Activated T-helper 2 cell treated with anti-CD3 and anti-CD28 coated beads, Interferon-gamma antibody, Interleukin-2, Interleukin-4, amounts not matched to agents 10 μg/mL and 5 μg/mL and 100 μg/mL, durations not matched to agents 14 hours and 24 hours and 36 hours (primary cell): ENCODE results near the gene FTO. TPM values are rescaled to one million over a fixed set of nuclear protein-coding genes. Genes with fewer than 3 reads are reported as not detected.

Experiments used
- DNase-seq: peaks from one replicate; pipeline ENCODE4 v3.0.0; 2021; ENCODE audit warnings: low spot score
- H3K27ac Mint-ChIP-seq: one replicate; pipeline ENCODE4 v1.8.0; 2021; ENCODE audit warnings: mixed read lengths
- H3K27me3 Mint-ChIP-seq: one replicate; pipeline ENCODE4 v1.8.0; 2021; ENCODE audit warnings: low read depth, mixed read lengths
- H3K36me3 Mint-ChIP-seq: one replicate; pipeline ENCODE4 v1.8.0; 2021; ENCODE audit warnings: low read depth, mixed read lengths
- H3K4me1 Mint-ChIP-seq: one replicate; pipeline ENCODE4 v1.8.0; 2021; ENCODE audit warnings: low read depth, mixed read lengths
- H3K4me3 Mint-ChIP-seq: one replicate; pipeline ENCODE4 v1.8.0; 2021; ENCODE audit warnings: low read depth, mild to moderate bottlenecking, moderate library complexity, mixed read lengths
- H3K9me3 Mint-ChIP-seq: one replicate; pipeline ENCODE4 v1.8.0; 2021; ENCODE audit warnings: mixed read lengths
- intact Hi-C: fragments of 100-400 bp; cut with micrococcal nuclease; formaldehyde crosslinking; loops from one replicate; pipeline ENCODE4 v1.15.1; 2023
- total RNA-seq: library from RNA; stranded (reverse); gene quantifications from 2 replicates; pipeline ENCODE4 v1.2.3, GENCODE V29; 2022

Gene FTO
- total RNA-seq, 1 donor from 2014 or later = 62.7 TPM

GRCh38 chr16:53964145-53964790 is 260.3 kb downstream of the FTO start:
- H3K9me3 Mint-ChIP-seq = no peaks in the 10 kb centered on the region
- H3K4me1 Mint-ChIP-seq = peaks cover 13% of the 10 kb centered on the region
- no peaks in the 10 kb centered on the region for H3K36me3 Mint-ChIP-seq
- intact Hi-C loops = no loop called here
- no peak overlapping the region for H3K27ac Mint-ChIP-seq
- no peak overlapping the region for H3K4me3 Mint-ChIP-seq
- no peaks in the 10 kb centered on the region for H3K27me3 Mint-ChIP-seq
- DNase-seq = no peak

GRCh38 chr16:53966821-53967571 is 263.0 kb downstream of the FTO start:
- H3K4me3 Mint-ChIP-seq = no peak overlapping the region
- DNase-seq = no peak
- no peaks in the 10 kb centered on the region for H3K27me3 Mint-ChIP-seq
- intact Hi-C loops = no loop called here
- H3K36me3 Mint-ChIP-seq = no peaks in the 10 kb centered on the region
- peaks cover 4% of the 10 kb centered on the region for H3K4me1 Mint-ChIP-seq
- no peaks in the 10 kb centered on the region for H3K9me3 Mint-ChIP-seq
- H3K27ac Mint-ChIP-seq = no peak overlapping the region

- Mint-ChIP-seq H3K4me3 (no peak overlapping the region), H3K4me1 (peaks cover 2% of the 10 kb centered on the region), H3K27ac (no peak overlapping the region), H3K27me3 (no peaks in the 10 kb centered on the region), H3K36me3 (no peaks in the 10 kb centered on the region), H3K9me3 (no peaks in the 10 kb centered on the region)
- no peak for DNase-seq
- intact Hi-C loops = no loop called here
These were observed 263.6 kb downstream of the FTO start for GRCh38 chr16:53967572-53967971.

GRCh38 chr16:53968454-53968853 is 264.5 kb downstream of the FTO start:
- intact Hi-C loops = no loop called here
- H3K4me3 Mint-ChIP-seq = no peak overlapping the region
- DNase-seq = no peak
- peaks cover 2% of the 10 kb centered on the region for H3K4me1 Mint-ChIP-seq
- H3K27me3 Mint-ChIP-seq = no peaks in the 10 kb centered on the region
- H3K9me3 Mint-ChIP-seq = no peaks in the 10 kb centered on the region
- no peaks in the 10 kb centered on the region for H3K36me3 Mint-ChIP-seq
- no peak overlapping the region for H3K27ac Mint-ChIP-seq

- no peak for DNase-seq
- intact Hi-C loops = no loop called here
- Mint-ChIP-seq H3K4me3 (no peak overlapping the region), H3K4me1 (peaks cover 2% of the 10 kb centered on the region), H3K27me3 (no peaks in the 10 kb centered on the region), H3K27ac (no peak overlapping the region), H3K9me3 (no peaks in the 10 kb centered on the region), H3K36me3 (no peaks in the 10 kb centered on the region)
These were observed 264.9 kb downstream of the FTO start for GRCh38 chr16:53968896-53969295.

- H3K4me1 Mint-ChIP-seq = no peaks in the 10 kb centered on the region
- no peaks in the 10 kb centered on the region for H3K9me3 Mint-ChIP-seq
- H3K36me3 Mint-ChIP-seq = no peaks in the 10 kb centered on the region
- H3K4me3 Mint-ChIP-seq = no peak overlapping the region
- DNase-seq = no peak
- intact Hi-C loops = no loop called here
- H3K27ac Mint-ChIP-seq = no peak overlapping the region
- H3K27me3 Mint-ChIP-seq = no peaks in the 10 kb centered on the region
These were observed 267.7 kb downstream of the FTO start for GRCh38 chr16:53971616-53972015.

GRCh38 chr16:53973021-53973420 is 269.1 kb downstream of the FTO start:
- H3K36me3 Mint-ChIP-seq = no peaks in the 10 kb centered on the region
- intact Hi-C loops = no loop called here
- no peaks in the 10 kb centered on the region for H3K4me1 Mint-ChIP-seq
- no peak overlapping the region for H3K27ac Mint-ChIP-seq
- no peaks in the 10 kb centered on the region for H3K27me3 Mint-ChIP-seq
- no peak overlapping the region for H3K4me3 Mint-ChIP-seq
- H3K9me3 Mint-ChIP-seq = no peaks in the 10 kb centered on the region
- DNase-seq = no peak

- no peaks in the 10 kb centered on the region for H3K9me3 Mint-ChIP-seq
- no peaks in the 10 kb centered on the region for H3K4me1 Mint-ChIP-seq
- no peaks in the 10 kb centered on the region for H3K27me3 Mint-ChIP-seq
- DNase-seq = no peak
- H3K4me3 Mint-ChIP-seq = no peak overlapping the region
- no peak overlapping the region for H3K27ac Mint-ChIP-seq
- H3K36me3 Mint-ChIP-seq = no peaks in the 10 kb centered on the region
- intact Hi-C loops = no loop called here
These were observed 270.6 kb downstream of the FTO start for GRCh38 chr16:53974484-53975080.

- no peak for DNase-seq
- intact Hi-C loops = no loop called here
- no peaks in the 10 kb centered on the region for H3K9me3 Mint-ChIP-seq
- H3K4me3 Mint-ChIP-seq = no peak overlapping the region
- H3K27ac Mint-ChIP-seq = no peak overlapping the region
- no peaks in the 10 kb centered on the region for H3K36me3 Mint-ChIP-seq
- H3K4me1 Mint-ChIP-seq = no peaks in the 10 kb centered on the region
- H3K27me3 Mint-ChIP-seq = no peaks in the 10 kb centered on the region
These were observed 276.7 kb downstream of the FTO start for GRCh38 chr16:53980675-53981074.

- Mint-ChIP-seq H3K27ac (no peak overlapping the region), H3K4me3 (no peak overlapping the region), H3K36me3 (no peaks in the 10 kb centered on the region), H3K4me1 (no peaks in the 10 kb centered on the region), H3K27me3 (no peaks in the 10 kb centered on the region), H3K9me3 (no peaks in the 10 kb centered on the region)
- no peak for DNase-seq
- intact Hi-C loops = no loop called here
These were observed 278.7 kb downstream of the FTO start for GRCh38 chr16:53982631-53983042.

- no peak overlapping the region for H3K27ac Mint-ChIP-seq
- H3K9me3 Mint-ChIP-seq = no peaks in the 10 kb centered on the region
- H3K4me1 Mint-ChIP-seq = no peaks in the 10 kb centered on the region
- no peaks in the 10 kb centered on the region for H3K36me3 Mint-ChIP-seq
- H3K4me3 Mint-ChIP-seq = no peak overlapping the region
- H3K27me3 Mint-ChIP-seq = no peaks in the 10 kb centered on the region
- intact Hi-C loops = no loop called here
- DNase-seq = no peak
These were observed 281.0 kb downstream of the FTO start for GRCh38 chr16:53984936-53985335.

GRCh38 chr16:53985861-53986260 is 281.9 kb downstream of the FTO start:
- Mint-ChIP-seq H3K27ac (no peak overlapping the region), H3K36me3 (no peaks in the 10 kb centered on the region), H3K9me3 (no peaks in the 10 kb centered on the region), H3K27me3 (no peaks in the 10 kb centered on the region), H3K4me1 (no peaks in the 10 kb centered on the region), H3K4me3 (no peak overlapping the region)
- no peak for DNase-seq
- intact Hi-C loops = no loop called here

GRCh38 chr16:53986793-53987192 is 282.8 kb downstream of the FTO start:
- intact Hi-C loops = no loop called here
- H3K4me1 Mint-ChIP-seq = peaks cover 6% of the 10 kb centered on the region
- no peaks in the 10 kb centered on the region for H3K27me3 Mint-ChIP-seq
- H3K4me3 Mint-ChIP-seq = no peak overlapping the region
- no peak for DNase-seq
- no peaks in the 10 kb centered on the region for H3K36me3 Mint-ChIP-seq
- no peaks in the 10 kb centered on the region for H3K9me3 Mint-ChIP-seq
- H3K27ac Mint-ChIP-seq = no peak overlapping the region
